Gastrocnemius medialis (tissue), 4 donors: ENCODE data around the gene TMEM236.

Experiments
- CTCF ChIP-seq, 5 experiments: fragments of 450-650 bp in 3 of 5; fragments of 200-600 bp in 2 of 5; sonication (generic) in 2 of 5; IDR thresholded peaks in 4 of 5; conservative IDR thresholded peaks in 1 of 5; 1 replicate in 4 of 5; 2 replicates in 1 of 5; pipeline ENCODE4 v1.5.1; 2016 to 2019; ENCODE audit warnings: antibody characterized with exemption in 5 of 5, mild to moderate bottlenecking in 3 of 5, moderate library complexity in 3 of 5
- POLR2A ChIP-seq, 2 donors: fragments of 450-650 bp; IDR thresholded peaks; one replicate each; pipeline ENCODE4 v1.6.1; 2017; ENCODE audit warnings: antibody characterized with exemption in 2 of 2, mild to moderate bottlenecking in 2 of 2, moderate library complexity in 2 of 2

DNA sequence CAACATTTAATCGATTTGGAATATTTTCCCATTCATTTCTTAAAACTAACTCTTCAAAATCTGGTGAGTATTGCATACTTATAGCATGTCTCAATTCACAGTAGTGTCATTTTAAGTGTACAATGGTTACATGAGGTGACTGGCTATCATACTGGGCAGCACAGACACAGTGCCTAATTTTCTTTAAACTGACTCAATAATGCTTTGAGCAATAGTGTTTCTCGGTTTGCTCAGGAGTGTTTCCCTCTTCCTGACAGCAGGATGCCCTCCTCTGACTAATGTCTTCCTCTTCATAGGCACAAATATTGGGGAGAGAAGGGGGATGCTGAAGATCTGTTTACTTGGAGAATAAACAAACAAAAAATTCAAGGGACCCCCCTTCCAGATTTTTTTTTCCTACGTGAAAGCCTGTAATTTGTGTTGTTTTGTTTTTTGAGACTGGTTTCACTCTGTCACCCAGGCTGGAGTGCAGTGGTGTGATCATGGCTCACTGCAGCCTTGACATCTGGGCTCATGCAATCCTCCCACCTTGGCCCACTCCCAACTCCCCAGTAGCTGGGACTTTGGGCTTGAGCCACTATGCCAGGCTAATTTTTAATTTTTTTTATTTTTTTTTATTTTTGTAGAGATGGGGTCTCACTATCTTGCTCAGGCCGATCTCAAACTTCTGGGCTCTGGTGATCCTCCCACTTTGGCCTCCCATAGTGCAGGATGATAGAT lies 59.3 kb downstream of the TMEM236 start:
- TF ChIP-seq POLR2A (IDR thresholded peaks at IDR 0.05) (no peak), CTCF (IDR thresholded peaks at IDR 0.05 in 4 of 5, conservative IDR thresholded peaks at IDR 0.05 in 1 of 5) (no peak)
